ENCODE measurements around the gene FOLR3. TPM values are rescaled to one million over a fixed set of nuclear protein-coding genes. Genes with fewer than 3 reads are reported as not detected.
"Not testable (repeated sequence)": the region's sequence is repeated elsewhere in the genome, so short reads cannot be mapped to it uniquely, and the experiment has no call there.

FOLR3 gene
- total RNA-seq, result not detected

DNA sequence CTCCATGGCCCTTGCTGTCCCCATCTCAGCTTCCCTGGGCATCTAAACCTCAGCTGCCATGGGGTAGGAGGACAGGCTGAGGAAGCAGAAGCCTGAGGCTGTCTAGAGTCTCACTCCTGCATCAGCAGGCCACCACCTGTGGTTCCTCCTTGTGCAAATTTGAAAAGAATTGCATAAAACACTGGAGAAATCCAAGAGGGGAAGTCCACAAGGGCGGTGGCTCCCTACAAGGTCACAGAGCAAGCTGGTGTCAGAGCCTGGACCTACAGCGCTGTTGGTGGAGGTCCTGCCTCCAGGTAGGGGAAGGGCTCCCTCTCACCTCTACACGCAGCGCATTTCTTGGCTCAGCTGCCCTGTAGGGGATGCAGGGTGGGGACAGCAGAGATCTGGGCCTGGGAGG lies at the start of gene FOLR3:
Gene FOLR3 (plus strand): TSS at position 253 of the 400 bp plus-strand sequence. CDS start 228 bp downstream, outside the sequence.
- not testable (repeated sequence) for H3K27ac ChIP-seq; H3K36me3 ChIP-seq; H3K4me3 ChIP-seq; H3K4me1 ChIP-seq; H3K27me3 ChIP-seq; DNase-seq (ENCODE audit: low spot score); H3K9me3 ChIP-seq

DNA sequence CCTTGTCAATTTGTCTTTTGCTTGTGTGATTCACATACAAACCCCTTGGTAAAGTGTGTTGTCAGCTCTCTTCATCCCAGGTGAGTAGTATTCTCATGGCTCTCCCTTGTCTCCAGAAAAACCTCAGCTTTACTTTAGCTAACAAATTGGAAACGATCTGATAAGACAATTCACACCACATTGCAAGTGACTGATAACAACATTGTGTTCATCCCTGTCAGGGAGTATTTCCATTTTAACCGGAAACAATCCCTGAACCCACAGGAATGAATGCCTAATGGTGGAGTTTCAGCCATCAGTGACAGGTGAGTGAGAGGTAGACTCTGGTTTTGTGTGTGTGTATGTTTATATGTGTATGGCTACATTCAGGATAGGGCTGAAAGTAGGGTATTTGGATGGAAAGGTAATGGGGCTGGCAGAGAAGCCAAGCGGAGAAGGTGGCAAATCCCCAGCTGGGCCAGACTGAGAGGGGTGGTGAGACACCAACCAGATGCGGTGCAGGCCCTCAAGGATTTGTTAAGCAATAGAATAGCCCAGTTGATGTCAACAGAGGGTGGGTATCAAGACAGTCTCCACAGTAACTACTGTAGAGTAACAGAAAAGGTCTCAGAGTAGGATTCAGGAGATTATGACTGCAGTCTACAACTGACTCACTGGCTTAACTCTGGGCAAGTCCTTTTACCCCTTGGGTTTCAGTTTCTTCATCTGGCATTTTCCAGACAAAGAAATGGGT lies 47.3 kb upstream of the FOLR3 start:
- Histone ChIP-seq H3K36me3 (peaks cover 5% of the 10 kb centered on the region), H3K4me1 (peaks cover 0 to 12% of the 10 kb centered on the region in 2 donors), H3K9me3 (no peaks in the 10 kb centered on the region), H3K27me3 (no peaks in the 10 kb centered on the region), H3K4me3 (no peak overlapping the region), H3K27ac (no peak overlapping the region)
- TF ChIP-seq, protein P1, sequence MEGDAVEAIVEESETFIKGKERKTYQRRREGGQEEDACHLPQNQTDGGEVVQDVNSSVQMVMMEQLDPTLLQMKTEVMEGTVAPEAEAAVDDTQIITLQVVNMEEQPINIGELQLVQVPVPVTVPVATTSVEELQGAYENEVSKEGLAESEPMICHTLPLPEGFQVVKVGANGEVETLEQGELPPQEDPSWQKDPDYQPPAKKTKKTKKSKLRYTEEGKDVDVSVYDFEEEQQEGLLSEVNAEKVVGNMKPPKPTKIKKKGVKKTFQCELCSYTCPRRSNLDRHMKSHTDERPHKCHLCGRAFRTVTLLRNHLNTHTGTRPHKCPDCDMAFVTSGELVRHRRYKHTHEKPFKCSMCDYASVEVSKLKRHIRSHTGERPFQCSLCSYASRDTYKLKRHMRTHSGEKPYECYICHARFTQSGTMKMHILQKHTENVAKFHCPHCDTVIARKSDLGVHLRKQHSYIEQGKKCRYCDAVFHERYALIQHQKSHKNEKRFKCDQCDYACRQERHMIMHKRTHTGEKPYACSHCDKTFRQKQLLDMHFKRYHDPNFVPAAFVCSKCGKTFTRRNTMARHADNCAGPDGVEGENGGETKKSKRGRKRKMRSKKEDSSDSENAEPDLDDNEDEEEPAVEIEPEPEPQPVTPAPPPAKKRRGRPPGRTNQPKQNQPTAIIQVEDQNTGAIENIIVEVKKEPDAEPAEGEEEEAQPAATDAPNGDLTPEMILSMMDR (IDR thresholded peaks at IDR 0.05), result no peak
- no peak for DNase-seq (ENCODE audit: low spot score)

DNA sequence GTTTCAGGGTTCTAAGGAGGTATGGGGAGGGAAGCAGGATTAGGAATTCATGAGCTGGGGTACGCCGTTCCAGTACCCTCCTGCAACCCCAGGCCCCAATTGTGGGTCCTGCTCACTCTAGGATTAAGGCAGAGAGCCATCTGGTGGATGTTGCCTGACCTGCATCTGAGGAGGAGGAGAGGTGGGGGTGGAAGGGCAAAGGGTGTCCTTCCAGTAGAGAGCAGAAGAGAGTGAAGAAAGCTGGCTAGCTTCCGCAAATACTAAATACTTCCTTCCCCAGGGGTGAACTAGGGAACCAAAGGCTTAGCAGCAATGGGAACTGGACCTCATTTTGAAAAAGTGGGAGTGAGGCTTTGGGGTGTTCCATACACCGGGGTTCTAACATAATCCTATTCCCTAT lies 44.2 kb upstream of the FOLR3 start:
- no peak overlapping the region for H3K27ac ChIP-seq
- H3K4me3 ChIP-seq, result no peak overlapping the region
- TF ChIP-seq, protein P1 (IDR thresholded peaks at IDR 0.05), result peak; percentile 81 to 92
- peaks cover 0 to 12% of the 10 kb centered on the region in 2 donors for H3K4me1 ChIP-seq
- peaks cover 14% of the 10 kb centered on the region for H3K36me3 ChIP-seq
- DNase-seq (ENCODE audit: low spot score), result peak; percentile 75
- H3K27me3 ChIP-seq, result no peaks in the 10 kb centered on the region
- H3K9me3 ChIP-seq, result no peaks in the 10 kb centered on the region

DNA sequence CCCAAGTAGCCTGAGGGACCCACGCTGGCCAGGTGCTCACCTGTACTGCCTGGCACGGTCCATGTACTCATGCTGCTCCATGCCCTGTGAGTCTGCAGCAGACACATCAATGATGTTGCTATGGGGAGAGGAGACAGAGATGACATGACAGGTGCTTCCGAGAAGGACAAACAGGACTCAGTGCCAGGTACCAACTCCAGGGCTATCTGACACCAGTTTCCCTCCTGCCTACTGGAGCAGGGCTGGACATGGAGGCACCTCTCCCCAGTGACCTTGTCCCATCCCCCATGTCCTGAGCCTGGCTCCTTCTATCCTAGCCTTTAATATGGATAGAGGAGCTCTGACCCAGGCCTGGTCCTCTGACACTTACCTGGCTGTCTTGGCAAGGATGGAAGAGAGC lies 36.8 kb upstream of the FOLR3 start:
- Histone ChIP-seq H3K9me3 (no peaks in the 10 kb centered on the region), H3K36me3 (peaks cover 38% of the 10 kb centered on the region), H3K4me1 (peaks cover 0 to 41% of the 10 kb centered on the region in 2 donors), H3K4me3 (no peak overlapping the region), H3K27me3 (no peaks in the 10 kb centered on the region), H3K27ac (no peak overlapping the region)
- TF ChIP-seq, protein P1 (IDR thresholded peaks at IDR 0.05), result no peak
- no peak for DNase-seq (ENCODE audit: low spot score)

DNA sequence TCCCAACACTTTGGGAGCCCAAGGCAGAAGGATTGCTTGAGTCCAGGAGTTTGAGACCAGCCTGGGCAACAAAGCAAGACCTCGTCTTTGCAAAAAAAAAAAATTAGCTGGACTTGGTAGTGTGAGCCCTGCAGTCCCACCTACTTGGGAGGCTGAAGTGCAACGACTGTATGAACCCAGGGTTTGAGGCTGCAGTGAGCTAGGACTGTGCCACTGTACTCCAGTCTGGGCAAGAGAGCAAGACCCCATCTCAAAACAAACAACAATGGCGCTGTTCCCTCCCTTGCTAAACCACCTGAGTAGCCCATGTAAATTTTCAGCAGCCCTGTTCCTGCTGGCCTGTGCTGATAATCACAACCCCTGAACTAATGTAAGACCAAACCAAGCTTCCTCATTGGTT lies 35.5 kb upstream of the FOLR3 start:
- peaks cover 29% of the 10 kb centered on the region for H3K36me3 ChIP-seq
- H3K4me3 ChIP-seq, result no peak overlapping the region
- H3K4me1 ChIP-seq, result peaks cover 0 to 44% of the 10 kb centered on the region in 2 donors
- no peak overlapping the region for H3K27ac ChIP-seq
- TF ChIP-seq, protein P1 (IDR thresholded peaks at IDR 0.05), result no peak
- DNase-seq (ENCODE audit: low spot score), result no peak
- no peaks in the 10 kb centered on the region for H3K9me3 ChIP-seq
- H3K27me3 ChIP-seq, result no peaks in the 10 kb centered on the region

DNA sequence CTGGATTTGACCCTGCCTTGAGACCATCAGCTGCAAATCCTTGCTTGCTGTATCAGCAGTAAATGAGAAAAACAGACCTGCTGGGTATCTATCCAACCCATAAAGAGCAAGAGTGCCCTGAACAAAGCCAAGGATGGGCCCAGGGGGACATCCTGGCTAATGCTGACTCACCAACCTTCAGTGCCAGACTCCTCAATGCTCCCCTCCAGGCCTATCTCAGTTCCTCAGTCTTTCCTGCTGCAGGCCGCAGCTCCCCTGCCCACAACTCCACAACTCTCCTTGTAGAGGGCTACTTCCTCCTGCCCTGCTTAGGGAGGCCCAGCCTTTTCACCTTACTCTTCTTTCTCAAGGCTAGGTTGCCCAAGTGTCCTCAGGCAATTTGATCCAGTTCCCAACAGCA lies 35.1 kb upstream of the FOLR3 start:
- TF ChIP-seq, protein P1 (IDR thresholded peaks at IDR 0.05), result no peak
- no peak overlapping the region for H3K27ac ChIP-seq
- no peak overlapping the region for H3K4me3 ChIP-seq
- no peaks in the 10 kb centered on the region for H3K27me3 ChIP-seq
- H3K4me1 ChIP-seq, result peaks cover 0 to 44% of the 10 kb centered on the region in 2 donors
- peaks cover 29% of the 10 kb centered on the region for H3K36me3 ChIP-seq
- no peak for DNase-seq (ENCODE audit: low spot score)
- H3K9me3 ChIP-seq, result no peaks in the 10 kb centered on the region

All from right atrium auricular region (tissue), 2 donors.